Nephron progenitor cell (in vitro differentiated cells): ENCODE results near the gene LPGAT1.
A peak's percentile ranks its signal among the peaks of the same experiment; 100 is the strongest.
"Not testable (repeated sequence)": the region's sequence is repeated elsewhere in the genome, so short reads cannot be mapped to it uniquely, and the experiment has no call there.

Experiments used
- DNase-seq: peaks from one replicate; pipeline ENCODE4 v3.0.0; 2021
- H3K27ac Mint-ChIP-seq: 2 replicates; pipeline ENCODE4 v1.8.0; 2021; ENCODE audit warnings: mild to moderate bottlenecking, moderate library complexity, mixed read lengths
- H3K27me3 Mint-ChIP-seq: 2 replicates; pipeline ENCODE4 v1.8.0; 2021; ENCODE audit warnings: mild to moderate bottlenecking, low read depth, mixed read lengths; ENCODE audit not compliant: poor library complexity
- H3K36me3 Mint-ChIP-seq: 2 replicates; pipeline ENCODE4 v1.8.0; 2021; ENCODE audit warnings: low read depth, mixed read lengths
- H3K4me1 Mint-ChIP-seq: 2 replicates; pipeline ENCODE4 v1.8.0; 2021; ENCODE audit warnings: mixed read lengths
- H3K4me3 Mint-ChIP-seq: 2 replicates; pipeline ENCODE4 v1.8.0; 2021; ENCODE audit warnings: mild to moderate bottlenecking, moderate library complexity, mixed read lengths
- H3K9me3 Mint-ChIP-seq: 2 replicates; pipeline ENCODE4 v1.8.0; 2021; ENCODE audit warnings: mild to moderate bottlenecking, moderate library complexity, mixed read lengths
- TF ChIP-seq, protein P1 (sequence below): fragments of 200-600 bp; sonication (generic); IDR thresholded peaks from 2 replicates; pipeline ENCODE4 v1.5.0; 2021; ENCODE audit warnings: antibody characterized with exemption

Gene LPGAT1

GRCh38 chr1:211726467-211726995 is 104.0 kb downstream of the LPGAT1 start:
- Mint-ChIP-seq H3K27ac (peak overlapping the region; percentile 64), H3K36me3 (no peaks in the 10 kb centered on the region), H3K4me3 (no peak overlapping the region), H3K27me3 (no peaks in the 10 kb centered on the region), H3K4me1 (peaks cover 26% of the 10 kb centered on the region), H3K9me3 (no peaks in the 10 kb centered on the region)
- no peak for DNase-seq
- TF ChIP-seq, protein P1, sequence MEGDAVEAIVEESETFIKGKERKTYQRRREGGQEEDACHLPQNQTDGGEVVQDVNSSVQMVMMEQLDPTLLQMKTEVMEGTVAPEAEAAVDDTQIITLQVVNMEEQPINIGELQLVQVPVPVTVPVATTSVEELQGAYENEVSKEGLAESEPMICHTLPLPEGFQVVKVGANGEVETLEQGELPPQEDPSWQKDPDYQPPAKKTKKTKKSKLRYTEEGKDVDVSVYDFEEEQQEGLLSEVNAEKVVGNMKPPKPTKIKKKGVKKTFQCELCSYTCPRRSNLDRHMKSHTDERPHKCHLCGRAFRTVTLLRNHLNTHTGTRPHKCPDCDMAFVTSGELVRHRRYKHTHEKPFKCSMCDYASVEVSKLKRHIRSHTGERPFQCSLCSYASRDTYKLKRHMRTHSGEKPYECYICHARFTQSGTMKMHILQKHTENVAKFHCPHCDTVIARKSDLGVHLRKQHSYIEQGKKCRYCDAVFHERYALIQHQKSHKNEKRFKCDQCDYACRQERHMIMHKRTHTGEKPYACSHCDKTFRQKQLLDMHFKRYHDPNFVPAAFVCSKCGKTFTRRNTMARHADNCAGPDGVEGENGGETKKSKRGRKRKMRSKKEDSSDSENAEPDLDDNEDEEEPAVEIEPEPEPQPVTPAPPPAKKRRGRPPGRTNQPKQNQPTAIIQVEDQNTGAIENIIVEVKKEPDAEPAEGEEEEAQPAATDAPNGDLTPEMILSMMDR = no peak

DNA sequence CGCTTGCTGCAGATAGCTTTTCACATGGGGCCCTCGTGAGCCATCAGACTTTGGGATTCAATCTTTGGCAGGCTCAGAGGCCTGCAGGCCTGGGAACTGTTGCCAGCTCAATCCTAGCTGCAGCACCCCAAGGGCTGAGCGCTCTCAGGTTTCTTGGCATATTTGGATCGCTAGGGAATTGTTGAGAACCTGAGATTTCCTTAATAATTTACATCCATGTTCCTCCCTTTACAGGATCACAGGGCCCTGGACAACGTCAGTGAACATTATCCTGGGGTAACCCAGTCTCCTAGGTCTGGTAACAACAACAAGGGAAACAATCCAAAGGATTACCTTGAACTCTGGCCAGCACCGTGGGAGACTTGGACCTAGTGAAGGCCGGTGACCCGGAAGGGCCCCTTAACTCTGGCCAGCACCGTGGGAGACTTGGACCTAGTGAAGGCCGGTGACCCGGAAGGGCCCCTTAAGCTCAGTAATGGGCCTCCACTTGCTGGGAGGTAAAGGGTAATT is 105.8 kb downstream of the LPGAT1 start:
- H3K36me3 Mint-ChIP-seq = no peaks in the 10 kb centered on the region
- peak; percentile 56 for DNase-seq
- H3K4me3 Mint-ChIP-seq = peak overlapping the region; percentile 16
- H3K9me3 Mint-ChIP-seq = peaks cover 10% of the 10 kb centered on the region
- H3K4me1 Mint-ChIP-seq = peaks cover 26% of the 10 kb centered on the region
- no peaks in the 10 kb centered on the region for H3K27me3 Mint-ChIP-seq
- TF ChIP-seq, protein P1 = no peak
- peak overlapping the region; percentile 92 for H3K27ac Mint-ChIP-seq

- Mint-ChIP-seq H3K27ac (no peak overlapping the region), H3K4me1 (peaks cover 26% of the 10 kb centered on the region), H3K4me3 (no peak overlapping the region), H3K27me3 (no peaks in the 10 kb centered on the region), H3K36me3 (no peaks in the 10 kb centered on the region), H3K9me3 (peaks cover 14% of the 10 kb centered on the region)
- TF ChIP-seq, protein P1 = no peak
- no peak for DNase-seq
These were observed 107.3 kb downstream of the LPGAT1 start for GRCh38 chr1:211723273-211723672.

GRCh38 chr1:211722277-211723175 is 108.0 kb downstream of the LPGAT1 start:
- no peaks in the 10 kb centered on the region for H3K36me3 Mint-ChIP-seq
- TF ChIP-seq, protein P1 = no peak
- peaks cover 26% of the 10 kb centered on the region for H3K4me1 Mint-ChIP-seq
- H3K27ac Mint-ChIP-seq = peak overlapping the region; percentile 62
- no peaks in the 10 kb centered on the region for H3K27me3 Mint-ChIP-seq
- H3K4me3 Mint-ChIP-seq = no peak overlapping the region
- no peak for DNase-seq
- peaks cover 14% of the 10 kb centered on the region for H3K9me3 Mint-ChIP-seq

- peaks cover 14% of the 10 kb centered on the region for H3K9me3 Mint-ChIP-seq
- not testable (repeated sequence) for H3K27me3 Mint-ChIP-seq, H3K36me3 Mint-ChIP-seq, H3K4me3 Mint-ChIP-seq, H3K27ac Mint-ChIP-seq, DNase-seq, H3K4me1 Mint-ChIP-seq
These were observed 114.0 kb downstream of the LPGAT1 start for GRCh38 chr1:211716555-211716954.

DNA sequence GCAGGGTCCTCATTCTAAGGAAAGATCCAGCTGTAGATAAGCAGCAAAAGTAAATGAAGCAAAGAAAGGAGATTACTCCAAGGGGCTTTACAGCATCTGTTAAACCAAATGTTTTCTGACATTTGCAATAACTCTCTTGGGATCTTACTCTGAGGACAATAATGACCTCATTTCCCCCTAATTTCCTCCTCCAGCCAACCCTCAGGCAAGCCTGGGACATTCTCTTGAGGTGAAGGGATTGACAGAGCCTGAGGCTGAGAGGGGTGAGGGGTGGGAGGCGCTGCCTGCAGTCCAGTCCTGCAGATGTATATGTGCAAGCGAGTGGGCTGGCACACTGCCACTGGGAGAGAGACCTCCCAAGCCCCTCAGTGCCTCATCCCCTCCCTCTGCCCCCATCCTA is 114.6 kb downstream of the LPGAT1 start:
- H3K36me3 Mint-ChIP-seq = no peaks in the 10 kb centered on the region
- peaks cover 9% of the 10 kb centered on the region for H3K9me3 Mint-ChIP-seq
- TF ChIP-seq, protein P1 = no peak
- no peaks in the 10 kb centered on the region for H3K27me3 Mint-ChIP-seq
- no peak for DNase-seq
- peaks cover 6% of the 10 kb centered on the region for H3K4me1 Mint-ChIP-seq
- H3K27ac Mint-ChIP-seq = peak overlapping the region; percentile 79
- no peak overlapping the region for H3K4me3 Mint-ChIP-seq
